Measurements from ENCODE around the gene NRP1. TPM values are rescaled to one million over a fixed set of nuclear protein-coding genes. Genes with fewer than 3 reads are reported as not detected.

NRP1 gene
- total RNA-seq, 1 donor from 2014 or later, result 122 TPM

DNA sequence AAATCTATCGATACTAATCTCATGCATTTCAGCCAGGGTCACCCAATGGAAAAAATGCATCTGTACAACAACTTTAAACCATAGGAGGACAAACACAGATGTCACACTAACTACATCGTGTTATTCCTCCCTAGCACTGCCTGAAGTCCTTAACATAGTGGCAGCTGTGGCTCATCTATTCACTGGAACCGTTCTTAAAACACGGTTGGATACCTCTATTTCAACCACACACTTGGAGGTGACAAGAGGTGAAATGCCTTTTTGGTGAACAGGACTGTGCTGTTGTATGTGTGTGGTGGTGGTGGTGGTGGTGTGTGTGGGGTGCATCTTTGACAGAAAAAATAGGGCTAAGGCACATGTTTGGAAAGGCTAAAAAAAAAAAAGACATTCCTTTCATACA, 93.1 kb downstream of the NRP1 start:
- H3K9me3 ChIP-seq, result no peaks in the 10 kb centered on the region
- intact Hi-C loops (cut with DNase I), result no loop called here
- DNase-seq (ENCODE audit: low spot score in 2 of 2), result no peak
- no peaks in the 10 kb centered on the region for H3K27me3 ChIP-seq
- H3K36me3 ChIP-seq, result no peaks in the 10 kb centered on the region
- peaks cover 0 to 4% of the 10 kb centered on the region in 2 donors for H3K4me1 ChIP-seq
- TF ChIP-seq, protein P1, sequence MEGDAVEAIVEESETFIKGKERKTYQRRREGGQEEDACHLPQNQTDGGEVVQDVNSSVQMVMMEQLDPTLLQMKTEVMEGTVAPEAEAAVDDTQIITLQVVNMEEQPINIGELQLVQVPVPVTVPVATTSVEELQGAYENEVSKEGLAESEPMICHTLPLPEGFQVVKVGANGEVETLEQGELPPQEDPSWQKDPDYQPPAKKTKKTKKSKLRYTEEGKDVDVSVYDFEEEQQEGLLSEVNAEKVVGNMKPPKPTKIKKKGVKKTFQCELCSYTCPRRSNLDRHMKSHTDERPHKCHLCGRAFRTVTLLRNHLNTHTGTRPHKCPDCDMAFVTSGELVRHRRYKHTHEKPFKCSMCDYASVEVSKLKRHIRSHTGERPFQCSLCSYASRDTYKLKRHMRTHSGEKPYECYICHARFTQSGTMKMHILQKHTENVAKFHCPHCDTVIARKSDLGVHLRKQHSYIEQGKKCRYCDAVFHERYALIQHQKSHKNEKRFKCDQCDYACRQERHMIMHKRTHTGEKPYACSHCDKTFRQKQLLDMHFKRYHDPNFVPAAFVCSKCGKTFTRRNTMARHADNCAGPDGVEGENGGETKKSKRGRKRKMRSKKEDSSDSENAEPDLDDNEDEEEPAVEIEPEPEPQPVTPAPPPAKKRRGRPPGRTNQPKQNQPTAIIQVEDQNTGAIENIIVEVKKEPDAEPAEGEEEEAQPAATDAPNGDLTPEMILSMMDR (IDR thresholded peaks at IDR 0.05), result no peak
- H3K27ac ChIP-seq, result no peak overlapping the region
- no peak overlapping the region for H3K4me3 ChIP-seq

DNA sequence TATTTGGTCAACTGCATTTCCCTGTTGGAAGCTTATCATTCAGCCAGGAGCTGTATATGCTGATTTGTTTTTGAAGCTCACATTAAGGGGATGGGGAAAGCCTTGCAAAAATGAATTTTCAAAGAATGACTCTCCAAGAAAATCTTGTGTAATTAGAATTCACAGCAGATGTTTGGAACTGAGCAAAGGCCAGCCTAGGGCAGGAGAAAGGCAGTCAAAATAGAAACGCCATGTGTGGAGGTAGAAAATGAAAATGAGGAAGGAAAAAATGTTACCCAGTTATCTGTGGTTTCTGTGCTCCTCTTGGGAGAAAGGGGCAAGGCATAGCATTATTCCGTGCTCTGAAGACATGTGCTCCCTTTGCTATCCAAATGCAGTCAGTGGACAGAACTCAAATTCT, 93.5 kb downstream of the NRP1 start:
- intact Hi-C loops (cut with DNase I), result no loop called here
- H3K4me3 ChIP-seq, result no peak overlapping the region
- H3K27me3 ChIP-seq, result no peaks in the 10 kb centered on the region
- H3K9me3 ChIP-seq, result no peaks in the 10 kb centered on the region
- TF ChIP-seq, protein P1 (IDR thresholded peaks at IDR 0.05), result no peak
- no peak overlapping the region for H3K27ac ChIP-seq
- no peaks in the 10 kb centered on the region for H3K36me3 ChIP-seq
- peaks cover 0 to 4% of the 10 kb centered on the region in 2 donors for H3K4me1 ChIP-seq
- DNase-seq (ENCODE audit: low spot score in 2 of 2), result no peak

DNA sequence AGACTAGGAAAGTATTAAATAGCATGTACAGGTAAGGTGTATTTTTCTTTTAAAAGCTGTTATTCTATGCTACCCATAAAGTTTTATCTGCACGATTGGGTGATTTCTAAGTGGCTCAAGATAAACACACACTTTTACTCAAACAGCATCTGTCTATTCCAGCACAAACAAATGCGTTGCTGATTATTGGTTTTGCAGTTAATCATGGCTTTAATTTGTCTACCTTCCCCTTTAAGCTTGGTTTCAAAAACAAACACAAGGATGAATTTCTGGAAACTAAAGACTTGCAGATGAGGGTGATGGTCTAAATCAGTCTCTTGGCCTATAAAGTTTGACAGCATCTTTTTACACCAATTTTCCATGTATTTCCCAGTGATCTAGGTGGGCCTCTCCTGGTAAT, 94.2 kb downstream of the NRP1 start:
- TF ChIP-seq, protein P1 (IDR thresholded peaks at IDR 0.05), result no peak
- Histone ChIP-seq H3K36me3 (no peaks in the 10 kb centered on the region), H3K9me3 (no peaks in the 10 kb centered on the region), H3K27me3 (no peaks in the 10 kb centered on the region), H3K27ac (no peak overlapping the region), H3K4me3 (no peak overlapping the region), H3K4me1 (peaks cover 0 to 4% of the 10 kb centered on the region in 2 donors)
- no peak for DNase-seq (ENCODE audit: low spot score in 2 of 2)
- intact Hi-C loops (cut with DNase I), result no loop called here

DNA sequence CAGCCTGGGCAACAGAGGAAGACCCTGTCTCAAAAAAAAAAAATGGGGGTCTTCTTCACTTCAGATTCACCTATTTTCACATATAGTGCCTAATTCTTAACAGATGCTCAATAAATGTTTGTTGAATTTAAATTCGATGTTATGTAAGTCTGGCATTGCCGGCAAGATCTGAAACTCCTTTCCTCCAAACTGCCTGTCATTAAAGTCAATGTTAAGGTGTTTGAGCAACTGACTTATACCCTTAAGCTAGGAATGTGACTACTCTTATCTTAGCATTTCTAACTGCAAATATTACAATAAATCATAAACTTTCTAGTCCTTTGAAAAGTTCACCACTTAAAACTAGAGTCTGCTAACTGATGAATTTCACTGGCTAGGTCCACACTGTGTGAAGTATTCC, 95.2 kb downstream of the NRP1 start:
- Histone ChIP-seq H3K27me3 (no peaks in the 10 kb centered on the region), H3K27ac (no peak overlapping the region), H3K9me3 (no peaks in the 10 kb centered on the region), H3K4me3 (no peak overlapping the region), H3K36me3 (no peaks in the 10 kb centered on the region), H3K4me1 (peaks cover 0 to 6% of the 10 kb centered on the region in 2 donors)
- TF ChIP-seq, protein P1 (IDR thresholded peaks at IDR 0.05), result no peak
- no peak for DNase-seq (ENCODE audit: low spot score in 2 of 2)
- intact Hi-C loops (cut with DNase I), result no loop called here

DNA sequence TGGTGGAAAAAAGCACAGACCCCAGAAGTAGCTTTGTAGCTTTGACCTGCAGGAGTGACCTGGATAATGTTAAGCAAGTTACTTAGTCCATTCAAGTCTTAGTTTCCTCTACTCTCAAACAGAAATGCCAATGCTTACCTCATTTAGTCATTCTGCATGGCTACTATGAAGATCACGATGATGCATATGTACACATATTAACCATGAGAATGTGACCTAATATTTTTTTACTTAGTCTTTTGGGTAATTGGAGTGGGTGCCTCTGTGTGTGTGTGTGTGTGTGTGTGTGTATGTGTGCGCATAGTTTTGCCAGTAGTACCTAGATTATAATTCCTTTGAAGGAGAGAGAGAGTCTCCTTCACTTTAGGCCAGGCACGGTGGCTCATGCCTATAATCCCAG, 95.8 kb downstream of the NRP1 start:
- Histone ChIP-seq H3K27ac (no peak overlapping the region), H3K4me3 (no peak overlapping the region), H3K27me3 (no peaks in the 10 kb centered on the region), H3K9me3 (no peaks in the 10 kb centered on the region), H3K4me1 (peaks cover 0 to 6% of the 10 kb centered on the region in 2 donors), H3K36me3 (no peaks in the 10 kb centered on the region)
- intact Hi-C loops (cut with DNase I), result no loop called here
- no peak for DNase-seq (ENCODE audit: low spot score in 2 of 2)
- TF ChIP-seq, protein P1 (IDR thresholded peaks at IDR 0.05), result no peak
